GM12865 (cell line): ENCODE results near the gene WASL.

Experiments
- DNase-seq: peaks from one replicate; pipeline ENCODE4 v3.0.0; 2010; ENCODE audit warnings: low read depth
- H3K4me3 ChIP-seq: 2 replicates; pipeline ENCODE4 v1.5.1; 2011; ENCODE audit warnings: mild to moderate bottlenecking, low read depth, low read length, control low read depth
- CTCF ChIP-seq: IDR thresholded peaks from 2 replicates; pipeline ENCODE4 v1.5.1; 2011; ENCODE audit warnings: low read length, control low read depth, low read depth, inconsistent platforms; ENCODE audit not compliant: insufficient read depth; ENCODE audit errors: missing control alignments

The WASL gene

GRCh38 chr7:123681561-123681960 lies 67.2 kb downstream of the WASL start:
- no peak for DNase-seq
- no peak overlapping the region for H3K4me3 ChIP-seq
- no peak for TF ChIP-seq CTCF

DNA sequence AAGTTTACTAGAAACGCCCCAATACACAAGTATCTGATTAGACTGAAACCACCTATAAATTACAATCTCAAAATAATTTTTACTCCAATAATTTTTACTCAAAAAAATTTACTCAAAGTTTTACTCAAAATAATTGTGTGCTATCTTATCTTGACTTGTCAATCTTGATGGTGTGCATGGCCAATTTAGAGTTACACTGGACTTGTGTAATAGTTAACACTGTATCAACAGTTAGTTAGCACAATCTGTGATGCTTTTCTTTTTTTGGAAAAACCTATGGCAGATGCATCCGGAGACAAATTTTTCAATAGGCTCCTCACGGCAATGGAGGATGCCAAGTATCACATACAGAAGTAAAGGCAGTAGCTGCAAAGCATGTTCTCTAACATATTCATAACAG lies 68.2 kb downstream of the WASL start:
- H3K4me3 ChIP-seq, result no peak overlapping the region
- no peak for DNase-seq
- TF ChIP-seq CTCF, result no peak

DNA sequence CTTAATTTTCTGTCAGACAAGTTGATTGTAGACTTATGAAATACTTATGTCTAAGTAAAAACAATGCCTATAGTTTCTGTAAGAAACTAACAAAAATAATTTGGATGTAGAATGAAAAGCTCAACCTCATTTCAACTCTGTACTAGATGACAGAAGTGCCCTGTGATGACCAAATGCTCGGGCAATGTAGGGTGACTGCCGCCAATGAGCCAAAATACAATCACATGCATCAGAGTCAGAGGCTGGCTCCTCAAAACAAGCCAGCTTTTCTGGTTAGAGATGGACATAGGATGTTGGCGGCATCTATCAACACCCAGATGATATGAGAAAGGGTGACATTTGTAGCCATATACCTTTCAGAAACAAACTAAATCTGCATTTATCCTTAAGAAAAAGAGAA lies 69.2 kb downstream of the WASL start:
- H3K4me3 ChIP-seq, result no peak overlapping the region
- no peak for DNase-seq
- no peak for TF ChIP-seq CTCF

- no peak overlapping the region for H3K4me3 ChIP-seq
- TF ChIP-seq CTCF, result no peak
- no peak for DNase-seq
These were observed 71.6 kb downstream of the WASL start for GRCh38 chr7:123677061-123677715.

DNA sequence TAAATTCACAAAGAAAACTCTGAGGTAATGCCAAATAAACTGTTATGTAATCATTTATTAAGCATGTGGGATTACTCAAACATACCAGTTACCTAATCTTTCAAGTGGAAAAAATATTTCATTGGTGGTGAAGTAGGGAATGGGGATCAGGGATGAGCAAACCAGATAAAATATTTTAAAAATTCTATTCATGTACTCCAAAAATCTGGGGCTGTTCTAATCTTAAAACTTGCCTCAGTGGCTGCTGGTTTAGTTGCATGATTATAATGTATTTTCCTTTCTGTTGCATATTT lies 73.7 kb downstream of the WASL start:
- no peak for TF ChIP-seq CTCF
- DNase-seq, result no peak
- no peak overlapping the region for H3K4me3 ChIP-seq

DNA sequence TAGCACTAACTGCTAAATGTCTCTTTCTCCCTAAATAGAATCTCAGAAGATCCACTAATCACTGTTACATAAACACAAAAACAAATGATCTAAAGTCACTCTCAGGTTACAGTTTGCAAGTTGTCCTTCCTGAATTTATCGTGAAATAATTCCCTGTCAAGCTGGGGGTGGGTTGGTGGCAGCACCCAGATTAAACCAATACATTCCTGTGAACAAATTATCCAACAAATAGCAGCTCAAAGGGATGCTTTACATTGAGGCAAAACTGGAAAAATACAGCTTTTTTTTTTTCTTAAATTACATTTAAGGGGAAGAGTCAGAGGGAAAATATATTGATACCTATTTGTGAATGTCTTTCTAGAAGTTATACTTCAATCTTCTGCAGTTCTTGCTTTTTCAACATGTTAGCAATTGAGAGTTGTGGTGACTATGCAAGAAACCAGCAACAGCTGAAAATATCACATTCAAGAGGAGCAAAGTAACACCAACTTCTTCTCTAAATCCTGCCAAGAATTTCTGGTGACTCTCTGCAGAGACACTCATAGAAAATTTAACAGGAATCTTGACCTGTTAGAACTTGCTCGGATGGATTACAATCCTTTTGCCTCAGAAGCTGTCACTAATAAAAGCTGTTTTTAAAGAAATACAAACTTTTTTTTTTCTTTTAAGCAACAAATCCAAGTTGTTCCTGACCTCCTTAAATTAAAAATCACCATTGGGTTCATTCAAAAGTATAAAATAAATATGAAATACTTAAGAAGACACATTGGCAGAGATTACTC lies 74.2 kb downstream of the WASL start:
- TF ChIP-seq CTCF, result no peak
- no peak for DNase-seq
- H3K4me3 ChIP-seq, result no peak overlapping the region
